Tibial nerve (tissue), 4 donors: ENCODE results near the gene TDRD6. TPM values are rescaled to one million over a fixed set of nuclear protein-coding genes. Genes with fewer than 3 reads are reported as not detected.

Experiments
- DNase-seq, 2 donors: peaks; one replicate each; pipeline ENCODE4 v3.0.0-alpha.2; 2019; ENCODE audit warnings: low spot score in 2 of 2
- H3K27ac ChIP-seq, 4 donors: fragments of 200-600 bp; sonication (generic) in 3 of 4; one replicate each; pipeline ENCODE4 v1.5.1; 2017 to 2019; ENCODE audit warnings: mild to moderate bottlenecking in 1 of 4
- H3K27me3 ChIP-seq, 2 donors: fragments of 200-600 bp; sonication (generic) in 1 of 2; one replicate each; pipeline versions ENCODE4 v1.5.1 to v1.6.0; 2017 to 2019
- H3K36me3 ChIP-seq, 3 donors: fragments of 200-600 bp; sonication (generic); one replicate each; pipeline ENCODE4 v1.5.1; 2018 to 2019
- H3K4me1 ChIP-seq, 4 donors: fragments of 200-600 bp; sonication (generic) in 3 of 4; one replicate each; pipeline ENCODE4 v1.5.1; 2017 to 2019
- H3K4me3 ChIP-seq, 4 donors: fragments of 200-600 bp; sonication (generic) in 3 of 4; one replicate each; pipeline ENCODE4 v1.5.1; 2017 to 2019; ENCODE audit warnings: mild to moderate bottlenecking in 1 of 4, moderate library complexity in 1 of 4
- H3K9me3 ChIP-seq, 4 donors: fragments of 200-600 bp; sonication (generic) in 3 of 4; one replicate each; pipeline ENCODE4 v1.5.1; 2017 to 2019
- CTCF ChIP-seq, 5 experiments: fragments of 200-600 bp in 3 of 5; fragments of 450-650 bp in 2 of 5; sonication (generic) in 3 of 5; IDR thresholded peaks; one replicate each; pipeline ENCODE4 v1.5.1; 2016 to 2019; ENCODE audit warnings: antibody characterized with exemption in 5 of 5, mild to moderate bottlenecking in 3 of 5, moderate library complexity in 2 of 5
- EP300 ChIP-seq, 2 donors: sonication (generic); formaldehyde crosslinking; IDR thresholded peaks; one replicate each; pipeline ENCODE4 v1.6.1; 2017; ENCODE audit warnings: antibody characterized with exemption in 2 of 2, mild to moderate bottlenecking in 1 of 2
- POLR2A ChIP-seq, 2 donors: fragments of 450-650 bp; IDR thresholded peaks; one replicate each; pipeline ENCODE4 v1.6.1; 2017; ENCODE audit warnings: antibody characterized with exemption in 2 of 2, mild to moderate bottlenecking in 2 of 2, moderate library complexity in 2 of 2
- WGBS, 2 donors: methylation state at CpG; one replicate each; pipeline ENCODE4 v1.1.5; 2018; 5-methylcytosine and 5-hydroxymethylcytosine counted together
- total RNA-seq, 4 donors: library from RNA; depleted of rRNA; stranded (reverse); fragments of >200 nt; gene quantifications; one replicate each; pipeline ENCODE4 v1.1.0, GENCODE V29; 2016

TDRD6 gene
- total RNA-seq, 4 donors from 2014 or later, result 0.60 to 2.2 (median 1.2) TPM

- H3K27me3 ChIP-seq, result no peaks in the 10 kb centered on the region
- H3K4me1 ChIP-seq, result no peaks in the 10 kb centered on the region
- DNase-seq, result no peak
- H3K36me3 ChIP-seq, result peaks cover 0 to 4% (median 0%) of the 10 kb centered on the region in 3 donors
- H3K4me3 ChIP-seq, result no peak overlapping the region
- WGBS, 2 donors, result 6 to 12% methylated on average over 3 of the region's 3 CpGs
- TF ChIP-seq POLR2A (IDR thresholded peaks at IDR 0.05) (no peak), CTCF (IDR thresholded peaks at IDR 0.05) (peak in 3 of 5 experiments; percentile 20 to 32 (median 24))
- H3K9me3 ChIP-seq, result no peaks in the 10 kb centered on the region
- H3K27ac ChIP-seq, result no peak overlapping the region
Measured at GRCh38 chr6:46704562-46704961, 16.9 kb downstream of the TDRD6 start.

- Histone ChIP-seq H3K4me3 (no peak overlapping the region), H3K9me3 (no peaks in the 10 kb centered on the region), H3K27me3 (no peaks in the 10 kb centered on the region), H3K4me1 (no peaks in the 10 kb centered on the region), H3K36me3 (no peaks in the 10 kb centered on the region), H3K27ac (no peak overlapping the region)
- no peak for TF ChIP-seq POLR2A (IDR thresholded peaks at IDR 0.05)
- no peak for TF ChIP-seq CTCF (IDR thresholded peaks at IDR 0.05)
- TF ChIP-seq EP300 (IDR thresholded peaks at IDR 0.05), result no peak
- DNase-seq, result no peak
- WGBS, 2 donors, result 86% methylated on average over 2 of the region's 2 CpGs
Measured at GRCh38 chr6:46706464-46706863, 18.8 kb downstream of the TDRD6 start.

GRCh38 chr6:46711491-46711890 lies 23.8 kb downstream of the TDRD6 start:
- Histone ChIP-seq H3K9me3 (no peaks in the 10 kb centered on the region), H3K4me3 (no peak overlapping the region), H3K27ac (no peak overlapping the region), H3K36me3 (no peaks in the 10 kb centered on the region), H3K27me3 (no peaks in the 10 kb centered on the region), H3K4me1 (no peaks in the 10 kb centered on the region)
- DNase-seq, result no peak
- WGBS, 2 donors, result 88 to 93% methylated on average over 1 of the region's 1 CpG
- TF ChIP-seq POLR2A (IDR thresholded peaks at IDR 0.05), result no peak
- no peak for TF ChIP-seq CTCF (IDR thresholded peaks at IDR 0.05)
- no peak for TF ChIP-seq EP300 (IDR thresholded peaks at IDR 0.05)

GRCh38 chr6:46715141-46715540 lies 27.5 kb downstream of the TDRD6 start:
- Histone ChIP-seq H3K9me3 (no peaks in the 10 kb centered on the region), H3K36me3 (no peaks in the 10 kb centered on the region), H3K4me1 (no peaks in the 10 kb centered on the region), H3K27me3 (no peaks in the 10 kb centered on the region), H3K4me3 (no peak overlapping the region), H3K27ac (no peak overlapping the region)
- DNase-seq, result no peak
- no peak for TF ChIP-seq EP300 (IDR thresholded peaks at IDR 0.05)
- TF ChIP-seq CTCF (IDR thresholded peaks at IDR 0.05), result no peak
- no peak for TF ChIP-seq POLR2A (IDR thresholded peaks at IDR 0.05)

GRCh38 chr6:46719099-46719498 lies 31.4 kb downstream of the TDRD6 start:
- H3K36me3 ChIP-seq, result no peaks in the 10 kb centered on the region
- no peaks in the 10 kb centered on the region for H3K27me3 ChIP-seq
- no peaks in the 10 kb centered on the region for H3K9me3 ChIP-seq
- H3K27ac ChIP-seq, result no peak overlapping the region
- H3K4me3 ChIP-seq, result no peak overlapping the region
- no peaks in the 10 kb centered on the region for H3K4me1 ChIP-seq
- TF ChIP-seq CTCF (IDR thresholded peaks at IDR 0.05), result no peak
- no peak for TF ChIP-seq POLR2A (IDR thresholded peaks at IDR 0.05)
- no peak for TF ChIP-seq EP300 (IDR thresholded peaks at IDR 0.05)
- DNase-seq, result no peak
- 65 to 76% methylated on average over 1 of the region's 1 CpG for WGBS, 2 donors
